ENCODE measurements around the gene PRDM5.
"Not testable (repeated sequence)": the region's sequence is repeated elsewhere in the genome, so short reads cannot be mapped to it uniquely, and the experiment has no call there.

PRDM5 gene

GRCh38 chr4:120703908-120704307 lies 218.6 kb downstream of the PRDM5 start:
- no peak for DNase-seq (ENCODE audit: low read depth)

GRCh38 chr4:120699354-120699753 lies 223.2 kb downstream of the PRDM5 start:
- no peak for DNase-seq (ENCODE audit: low read depth)

- no peak for DNase-seq (ENCODE audit: low read depth)
Measured at GRCh38 chr4:120694973-120695372, 227.6 kb downstream of the PRDM5 start.

DNA sequence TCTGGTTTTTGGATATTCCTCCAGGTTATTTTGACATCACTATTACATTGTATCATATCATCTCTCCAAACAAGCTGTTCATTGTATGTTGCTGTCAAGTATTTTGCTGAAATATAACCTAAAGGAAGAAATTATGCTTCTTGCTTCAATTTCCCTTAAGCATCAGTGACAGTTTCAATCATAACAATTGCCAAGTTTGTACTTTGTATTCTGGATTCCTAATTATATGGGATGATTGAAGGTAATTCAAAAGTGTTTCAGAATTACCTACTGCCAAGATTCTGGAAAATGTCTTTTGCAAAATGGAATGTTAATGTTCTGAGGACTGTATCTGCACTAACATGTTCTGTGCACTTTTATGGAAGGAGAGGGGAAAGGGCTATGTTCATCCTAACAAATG lies 228.7 kb downstream of the PRDM5 start:
- no peak for DNase-seq (ENCODE audit: low read depth)

GRCh38 chr4:120692964-120693363 lies 229.6 kb downstream of the PRDM5 start:
- no peak for DNase-seq (ENCODE audit: low read depth)

- DNase-seq (ENCODE audit: low read depth) = no peak
Measured at GRCh38 chr4:120691536-120691935, 231.0 kb downstream of the PRDM5 start.

GRCh38 chr4:120691106-120691505 lies 231.4 kb downstream of the PRDM5 start:
- no peak for DNase-seq (ENCODE audit: low read depth)

DNA sequence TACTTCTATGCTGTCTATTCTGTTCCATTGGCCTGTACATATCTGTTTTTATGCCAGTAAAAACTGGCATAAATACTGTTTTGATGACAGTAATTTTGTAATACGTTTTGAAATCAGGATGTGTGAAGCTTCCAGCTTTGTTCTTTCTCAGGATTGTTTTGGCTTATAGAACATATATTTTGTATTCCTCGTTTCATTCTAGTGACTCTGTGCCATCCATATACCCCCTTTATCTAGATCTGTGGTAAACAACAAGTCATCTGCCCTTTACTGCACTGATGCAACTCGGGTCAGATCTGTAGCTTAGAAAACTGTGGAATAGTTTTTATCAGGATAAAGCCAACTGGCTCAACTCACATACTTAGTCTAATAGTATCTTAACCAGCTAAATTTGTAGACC lies 233.7 kb downstream of the PRDM5 start:
- no peak for DNase-seq (ENCODE audit: low read depth)

DNA sequence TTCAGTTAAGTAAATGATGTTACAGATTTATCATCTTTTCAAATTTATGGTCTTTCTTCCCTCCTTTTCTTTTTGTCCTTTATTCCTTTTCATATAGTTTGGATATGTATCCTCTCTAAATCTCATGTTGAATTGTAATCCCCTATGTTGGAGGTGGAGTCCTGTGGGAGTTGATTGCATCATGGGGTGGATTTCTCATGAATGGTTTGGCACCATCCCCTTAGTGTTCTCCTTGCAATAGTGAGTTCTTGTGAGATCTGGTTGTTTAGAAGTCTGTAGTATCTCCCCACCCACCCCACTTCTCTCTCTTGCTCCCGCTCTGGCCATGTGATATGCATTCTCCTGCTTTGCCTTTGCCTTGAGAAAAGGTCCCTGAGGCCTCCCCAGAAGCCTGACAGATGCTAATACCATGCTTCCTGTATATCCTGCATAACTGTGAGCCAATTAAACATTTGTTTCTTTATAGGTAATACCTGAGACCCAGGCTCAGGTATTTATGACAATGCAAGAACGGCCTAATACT lies 236.7 kb downstream of the PRDM5 start:
- DNase-seq (ENCODE audit: low read depth) = no peak

DNA sequence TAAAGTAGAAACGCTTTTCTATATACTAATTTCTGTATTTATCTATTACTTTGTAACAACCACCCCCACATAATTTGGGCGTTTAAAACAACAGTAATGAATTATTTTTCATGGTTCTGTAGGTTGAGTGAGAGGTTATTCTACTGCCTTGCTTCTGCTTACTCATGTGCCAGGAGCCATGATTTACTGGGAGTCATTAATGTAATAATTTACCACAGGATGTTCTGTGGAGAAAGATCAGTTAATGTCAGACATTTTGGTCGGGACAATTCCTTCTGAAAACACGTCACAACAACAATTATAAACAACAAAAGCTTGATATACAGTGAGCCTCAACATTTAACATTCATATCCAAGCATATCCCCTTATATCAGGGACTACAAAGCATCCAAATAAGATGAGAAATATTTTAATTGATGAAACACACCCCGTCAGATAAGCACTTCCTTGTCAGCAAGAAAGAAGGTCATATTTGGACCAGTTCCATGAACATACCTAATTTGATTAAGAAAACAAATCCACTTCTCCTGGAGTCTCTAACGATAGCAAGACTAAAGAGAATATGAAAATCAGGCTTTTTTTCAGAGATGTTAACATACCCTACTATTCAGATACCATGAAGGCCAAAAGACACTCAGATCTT lies 238.5 kb downstream of the PRDM5 start:
- no peak for DNase-seq (ENCODE audit: low read depth)

DNA sequence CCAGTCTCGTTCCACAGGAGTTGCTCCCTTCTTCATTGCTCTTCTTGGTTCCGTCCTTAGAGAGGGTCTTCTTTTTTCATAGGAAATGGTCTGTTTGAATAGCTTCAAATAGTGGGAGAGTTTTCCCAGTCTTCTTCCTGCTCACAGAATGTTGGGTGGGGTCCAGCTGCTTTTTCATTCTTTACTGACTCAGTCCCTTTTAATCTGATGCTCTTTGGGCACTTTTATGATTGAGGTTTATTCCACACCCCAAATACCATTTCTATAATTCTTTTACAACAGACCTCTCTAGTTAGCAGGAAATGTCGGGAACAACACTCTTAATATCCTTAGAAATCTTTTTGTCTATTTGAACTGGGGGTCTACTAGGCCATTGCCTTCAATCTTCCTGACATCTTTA lies 239.5 kb downstream of the PRDM5 start:
- no peak for DNase-seq (ENCODE audit: low read depth)

DNA sequence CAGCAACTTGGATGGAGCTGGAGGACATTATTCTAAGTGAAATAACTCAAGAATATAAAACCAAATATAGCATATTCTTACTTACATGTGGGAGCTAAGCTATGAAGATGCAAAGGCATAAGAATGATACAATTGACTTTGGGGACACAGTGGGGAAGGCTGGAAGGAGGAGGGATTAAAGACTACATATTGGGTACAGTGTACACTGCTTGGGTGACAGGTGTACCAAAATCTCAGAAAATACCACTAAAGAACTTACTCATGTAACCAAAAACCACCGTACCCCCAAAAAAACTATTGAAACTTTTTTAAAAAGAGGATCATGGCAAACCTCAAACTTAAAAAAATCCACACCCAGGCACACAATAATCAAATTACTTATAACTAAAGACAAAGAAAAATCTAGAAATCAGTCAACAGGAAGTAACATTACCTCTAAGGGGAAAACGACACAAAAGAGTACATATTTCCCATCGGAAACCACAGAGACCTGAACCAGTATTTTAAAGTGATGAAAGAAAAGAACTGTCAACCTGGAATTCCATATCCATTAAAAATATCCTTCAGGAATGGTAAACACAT lies 241.8 kb downstream of the PRDM5 start:
- no peak for DNase-seq (ENCODE audit: low read depth)

- no peak for DNase-seq (ENCODE audit: low read depth)
Measured at GRCh38 chr4:120673696-120674095, 248.8 kb downstream of the PRDM5 start.

- no peak for DNase-seq (ENCODE audit: low read depth)
Measured at GRCh38 chr4:120672558-120673147, 249.9 kb downstream of the PRDM5 start.

- DNase-seq (ENCODE audit: low read depth) = no peak
Measured at GRCh38 chr4:120672076-120672475, 250.4 kb downstream of the PRDM5 start.

DNA sequence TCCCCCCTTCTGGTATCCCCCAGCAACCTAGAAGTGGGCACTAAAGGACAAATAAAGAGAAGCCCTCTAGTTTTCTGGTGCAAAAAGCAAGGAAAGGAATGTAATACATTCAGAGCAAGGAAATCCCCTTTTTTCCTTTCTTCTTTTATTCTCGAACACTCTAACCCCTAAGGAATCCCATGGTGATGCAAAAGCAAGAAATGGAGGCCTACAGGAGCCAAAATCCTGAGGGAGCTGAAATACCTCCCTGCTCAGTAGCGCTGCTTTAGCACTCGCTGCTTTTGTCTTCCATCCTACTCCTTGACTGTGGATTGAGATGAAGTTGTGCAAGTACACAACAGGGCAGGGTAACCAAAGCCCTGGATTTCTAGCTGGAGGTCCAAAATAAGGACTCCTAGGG lies 251.0 kb downstream of the PRDM5 start:
- DNase-seq (ENCODE audit: low read depth) = no peak

DNA sequence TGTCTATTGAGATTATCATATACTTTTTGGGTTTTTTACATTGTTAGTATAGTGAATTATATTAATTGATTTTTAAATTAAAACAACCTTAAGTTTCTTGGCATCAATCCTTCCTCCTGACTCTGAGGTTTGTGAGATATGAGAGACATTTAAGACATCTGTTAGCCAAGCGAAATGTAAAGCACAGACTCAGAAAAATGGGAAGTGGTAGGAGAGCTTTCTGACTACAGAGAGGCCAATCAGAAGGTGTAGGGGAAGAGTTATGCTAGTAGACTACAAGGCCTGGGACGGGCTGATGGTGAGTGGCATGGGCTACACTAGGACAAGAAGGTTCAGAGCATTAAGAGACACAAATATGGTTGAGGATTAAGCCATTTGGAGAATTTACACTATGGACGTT lies 255.4 kb downstream of the PRDM5 start:
- DNase-seq (ENCODE audit: low read depth) = no peak

GRCh38 chr4:120664851-120665250 lies 257.7 kb downstream of the PRDM5 start:
- no peak for DNase-seq (ENCODE audit: low read depth)

GRCh38 chr4:120659616-120660170 lies 262.8 kb downstream of the PRDM5 start:
- no peak for DNase-seq (ENCODE audit: low read depth)

DNA sequence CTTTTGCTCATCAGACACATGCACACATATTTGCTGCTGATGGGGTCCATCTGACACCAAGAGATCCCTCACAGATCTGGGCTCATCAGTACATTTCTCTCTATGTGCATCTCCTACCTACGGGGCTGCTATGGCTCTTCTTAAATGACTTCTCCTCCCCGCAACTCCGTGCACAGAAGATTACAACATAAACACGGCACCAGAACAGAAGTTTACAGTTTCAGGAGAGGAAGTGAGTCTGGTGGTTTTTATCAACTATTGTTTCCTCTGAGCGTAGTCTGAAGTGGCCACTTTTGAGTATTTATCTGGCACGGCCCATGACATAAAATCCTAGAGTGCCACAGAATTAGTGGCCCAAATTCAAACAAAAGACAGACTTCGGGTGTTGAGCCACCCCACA lies 263.8 kb downstream of the PRDM5 start:
- no peak for DNase-seq (ENCODE audit: low read depth)

DNA sequence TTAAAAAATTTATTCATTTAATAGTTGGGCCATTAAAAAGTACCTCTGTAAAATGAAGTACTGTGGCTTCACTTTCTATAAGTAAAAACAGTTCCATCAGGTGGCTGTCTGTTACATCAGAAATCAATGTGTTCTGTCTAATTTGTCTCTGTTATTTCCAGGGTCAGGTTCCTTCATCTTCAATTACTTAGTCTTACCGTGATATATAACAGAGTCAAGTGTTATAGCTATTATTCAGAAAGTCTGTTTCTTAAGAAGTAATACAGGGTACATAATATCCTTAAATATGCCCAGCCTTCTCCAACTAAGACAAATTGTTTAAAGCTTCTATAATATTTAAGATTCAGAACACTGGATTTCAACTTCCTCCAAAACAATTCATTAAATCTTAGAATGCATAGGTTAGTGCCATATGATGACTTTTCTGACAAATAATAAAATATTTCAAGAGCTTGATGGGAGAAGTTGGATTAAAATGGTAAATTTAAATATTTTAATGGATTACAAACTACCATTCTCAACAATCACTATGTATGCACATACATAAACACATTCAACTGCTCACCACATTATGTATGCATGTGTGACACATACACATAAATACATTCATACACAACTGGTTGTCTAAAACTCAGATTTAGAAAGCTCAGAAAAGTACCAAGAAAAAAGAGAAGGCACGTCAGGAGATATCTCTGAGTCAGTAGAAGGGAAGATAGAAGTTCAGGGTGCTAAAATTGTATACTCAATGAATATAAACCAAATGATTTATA lies 268.5 kb downstream of the PRDM5 start:
- DNase-seq (ENCODE audit: low read depth) = no peak

DNA sequence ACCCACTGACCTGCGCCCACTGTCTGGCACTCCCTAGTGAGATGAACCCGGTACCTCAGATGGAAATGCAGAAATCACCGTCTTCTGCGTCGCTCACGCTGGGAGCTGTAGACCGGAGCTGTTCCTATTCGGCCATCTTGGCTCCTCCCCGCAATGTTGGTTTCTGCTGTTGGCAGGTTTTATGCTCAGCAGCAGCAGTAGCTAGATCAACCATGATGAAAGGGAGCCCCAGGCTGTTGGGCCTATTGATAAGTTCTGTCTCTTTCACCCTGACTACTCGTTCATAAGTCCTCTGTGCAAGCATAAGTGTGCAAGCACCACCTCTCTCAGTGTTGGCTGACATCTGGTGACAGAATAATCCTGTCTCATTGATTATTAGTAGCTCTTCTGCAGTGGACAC lies 274.2 kb downstream of the PRDM5 start:
- DNase-seq (ENCODE audit: low read depth) = not testable (repeated sequence)
